Activated CD8-positive, alpha-beta T cell treated with anti-CD3 and anti-CD28 coated beads, Interleukin-2, amount 10 ng/mL, durations not matched to agents 7 days and 5 days (primary cell): ENCODE measurements around the gene PRPF6. TPM values are rescaled to one million over a fixed set of nuclear protein-coding genes. Genes with fewer than 3 reads are reported as not detected.
A peak's percentile ranks its signal among the peaks of the same experiment; 100 is the strongest.

Experiments
- ATAC-seq: fragments of 150-1000 bp; cut with Tn5 transposase; one replicate; pipeline ENCODE4 v1.10.0; 2021; ENCODE audit warnings: moderate library complexity
- CTCF ChIA-PET: fragments of 350-600 bp; sonication (Branson Sonifier 250); formaldehyde crosslinking; loops from one replicate; lab custom pipeline; 2021; ENCODE audit warnings: antibody characterized with exemption; lab: Charles Lee
- POLR2A ChIA-PET: fragments of 350-600 bp; sonication (Branson Sonifier 250); formaldehyde crosslinking; loops from one replicate; lab custom pipeline; 2021; ENCODE audit warnings: antibody characterized with exemption; lab: Charles Lee
- DNase-seq: peaks from one replicate; pipeline ENCODE4 v3.0.0-alpha.2; 2020
- H3K27ac Mint-ChIP-seq: one replicate; pipeline ENCODE4 v1.8.0; 2021; ENCODE audit warnings: mild to moderate bottlenecking, mixed read lengths
- H3K27me3 Mint-ChIP-seq: one replicate; pipeline ENCODE4 v1.8.0; 2021; ENCODE audit warnings: low read depth, mixed read lengths
- H3K36me3 Mint-ChIP-seq: one replicate; pipeline ENCODE4 v1.8.0; 2021; ENCODE audit warnings: low read depth, mixed read lengths
- H3K4me1 Mint-ChIP-seq: one replicate; pipeline ENCODE4 v1.8.0; 2021; ENCODE audit warnings: low read depth, mixed read lengths
- H3K4me3 Mint-ChIP-seq: one replicate; pipeline ENCODE4 v1.8.0; 2021; ENCODE audit warnings: mild to moderate bottlenecking, mixed read lengths
- H3K9me3 Mint-ChIP-seq: one replicate; pipeline ENCODE4 v1.8.0; 2022; ENCODE audit warnings: mixed read lengths; ENCODE audit not compliant: insufficient read depth
- total RNA-seq, 2 experiments: library from RNA; stranded (reverse); gene quantifications; one replicate each; pipeline ENCODE4 v1.2.3, GENCODE V29; 2021

Gene PRPF6
- total RNA-seq, 2 experiments from 2014 or later: 64.7 to 68.3 TPM

- POLR2A ChIA-PET: interaction anchor here (0.6 to 1.0 kb wide), 2 partner anchors 10 to 27 kb away, joined by 3 read pairs; no protein-coding TSS in a partner anchor
- H3K9me3 Mint-ChIP-seq: no peaks in the 10 kb centered on the region
- peak overlapping the region; percentile 36 for H3K4me3 Mint-ChIP-seq
- DNase-seq (peak; percentile 98), ATAC-seq (peak; percentile 89)
- peaks cover 17% of the 10 kb centered on the region for H3K4me1 Mint-ChIP-seq
- H3K36me3 Mint-ChIP-seq: peaks cover 31% of the 10 kb centered on the region
- CTCF ChIA-PET: interaction anchor here (0.9 kb wide), 1 partner anchor 39 kb away, joined by 3 read pairs; no protein-coding TSS in a partner anchor
- H3K27me3 Mint-ChIP-seq: no peaks in the 10 kb centered on the region
- peak overlapping the region; percentile 93 for H3K27ac Mint-ChIP-seq
These were observed 39.5 kb upstream of the PRPF6 start for GRCh38 chr20:63941282-63942081.

DNA sequence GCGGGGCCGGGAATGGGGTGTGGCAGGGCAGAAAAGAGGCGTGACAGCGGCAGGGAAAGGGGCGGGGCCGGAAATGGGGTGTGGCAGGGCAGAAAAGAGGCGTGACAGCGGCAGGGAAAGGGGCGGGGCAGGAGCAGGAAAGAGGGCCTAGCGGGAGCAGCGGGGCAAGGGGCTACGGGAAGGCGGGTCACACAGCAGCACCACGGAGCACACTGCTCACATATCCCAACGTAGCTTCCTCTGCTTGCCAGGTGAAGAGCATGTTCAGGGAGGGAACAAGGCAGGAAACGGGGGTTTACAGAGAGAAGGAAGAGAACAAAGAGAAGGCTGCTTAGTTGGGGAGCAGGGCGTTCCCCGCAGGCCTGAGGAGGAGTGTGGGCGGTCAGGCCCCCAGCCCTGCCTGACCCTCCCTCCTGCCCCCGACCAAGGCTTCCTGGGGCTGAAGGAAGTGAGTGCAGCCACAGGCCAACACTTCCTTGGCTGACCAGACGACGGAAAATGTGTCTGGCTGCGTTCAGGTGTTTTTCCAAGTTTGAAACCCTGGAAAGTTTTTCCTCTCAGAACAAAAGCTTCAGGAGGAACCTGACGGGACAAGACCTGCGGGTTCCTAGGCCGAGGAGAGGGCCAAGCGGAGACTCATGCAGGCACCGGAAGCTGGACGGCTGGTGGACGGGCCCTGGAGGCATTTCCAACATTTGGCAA is 38.5 kb upstream of the PRPF6 start:
- Mint-ChIP-seq H3K27me3 (no peaks in the 10 kb centered on the region), H3K4me3 (peak overlapping the region; percentile 23), H3K9me3 (no peaks in the 10 kb centered on the region), H3K27ac (peak overlapping the region; percentile 94), H3K4me1 (peaks cover 24% of the 10 kb centered on the region), H3K36me3 (peaks cover 30% of the 10 kb centered on the region)
- ChIA-PET CTCF (interaction anchor here (1.3 kb wide), 1 partner anchor 31 kb away, joined by 4 read pairs; no protein-coding TSS in a partner anchor), POLR2A (interaction anchor here (0.6 to 1.7 kb wide), 4 partner anchors 9 to 26 kb away, joined by 3 to 5 read pairs (median 3); partner anchors contain the start of gene UCKL1)
- DNase-seq (peak; percentile 75), ATAC-seq (peak; percentile 20)

DNA sequence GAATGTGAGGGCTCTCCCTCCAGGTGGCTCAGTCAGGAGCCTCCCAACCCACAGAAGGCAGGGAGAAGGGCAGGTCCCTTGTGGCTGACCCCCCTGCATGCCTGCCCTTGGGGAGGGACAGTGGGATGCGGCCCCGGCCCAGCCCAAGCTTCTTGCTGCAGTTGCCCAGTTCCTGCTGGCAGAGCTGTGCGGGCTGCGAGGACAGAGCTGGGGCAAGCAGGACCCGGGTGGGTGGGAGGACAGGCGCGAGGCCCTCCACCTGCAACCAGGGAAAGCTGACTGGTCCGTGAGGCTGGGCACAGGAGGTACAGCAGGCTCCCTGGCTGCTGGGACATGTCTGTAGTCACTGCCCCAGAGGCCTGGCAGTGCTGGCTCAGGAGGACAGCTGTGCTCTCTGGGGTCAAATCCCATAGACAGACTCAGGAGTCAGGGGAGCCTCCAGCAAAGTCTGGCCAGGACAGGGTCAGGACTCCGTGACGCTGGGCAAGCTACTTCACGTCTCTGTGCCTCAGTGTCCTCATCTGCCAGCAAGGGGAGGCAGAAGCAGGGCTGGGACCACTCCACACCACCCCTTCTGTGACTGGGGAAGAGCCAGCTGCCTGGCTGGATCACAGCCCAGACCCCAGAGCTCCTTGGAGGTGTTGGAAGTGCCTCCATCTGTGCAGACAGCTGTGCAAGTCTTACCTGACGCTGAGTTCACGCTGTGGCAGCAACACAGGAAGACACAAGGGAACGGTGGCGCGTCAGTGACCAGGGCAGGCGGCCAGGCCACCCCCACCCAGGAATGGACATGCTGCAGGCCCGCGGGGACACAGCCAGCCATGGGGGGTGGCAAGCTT is 37.7 kb upstream of the PRPF6 start:
- Mint-ChIP-seq H3K27ac (peak overlapping the region; percentile 55), H3K9me3 (no peaks in the 10 kb centered on the region), H3K36me3 (peaks cover 26% of the 10 kb centered on the region), H3K4me1 (peaks cover 31% of the 10 kb centered on the region), H3K27me3 (no peaks in the 10 kb centered on the region), H3K4me3 (no peak overlapping the region)
- CTCF ChIA-PET: interaction anchor here (0.6 to 1.3 kb wide), 2 partner anchors 31 to 32 kb away, joined by 3 to 4 read pairs; no protein-coding TSS in a partner anchor
- DNase-seq (no peak), ATAC-seq (no peak)
- POLR2A ChIA-PET: interaction anchor here (0.7 to 1.7 kb wide), 2 partner anchors 13 to 17 kb away, joined by 3 to 5 read pairs; partner anchors contain the start of gene UCKL1

DNA sequence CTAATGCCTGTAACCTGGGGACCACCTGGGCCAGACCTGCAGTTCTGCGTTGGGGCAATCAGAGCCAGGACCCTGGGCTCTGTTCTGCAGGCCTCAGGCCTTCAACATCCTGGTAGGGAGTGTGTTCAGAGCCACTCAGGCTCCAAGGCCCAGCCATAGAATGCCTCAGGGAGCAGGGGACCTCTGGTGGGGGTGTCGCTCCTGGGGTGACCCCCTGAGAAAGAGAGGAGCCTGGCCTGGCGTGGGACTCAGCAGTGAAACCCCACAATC is 37.2 kb upstream of the PRPF6 start:
- no peak overlapping the region for H3K4me3 Mint-ChIP-seq
- no peak for ATAC-seq
- H3K27ac Mint-ChIP-seq: peak overlapping the region; percentile 55
- no peaks in the 10 kb centered on the region for H3K9me3 Mint-ChIP-seq
- POLR2A ChIA-PET: interaction anchor here (1.7 kb wide), 1 partner anchor 12 kb away, joined by 5 read pairs; the partner anchor contains the start of gene UCKL1
- peaks cover 27% of the 10 kb centered on the region for H3K36me3 Mint-ChIP-seq
- CTCF ChIA-PET: interaction anchor here (1.3 kb wide), 1 partner anchor 30 kb away, joined by 4 read pairs; no protein-coding TSS in a partner anchor
- no peak for DNase-seq
- H3K4me1 Mint-ChIP-seq: peaks cover 37% of the 10 kb centered on the region
- no peaks in the 10 kb centered on the region for H3K27me3 Mint-ChIP-seq

- POLR2A ChIA-PET: interaction anchor here (1.7 kb wide), 1 partner anchor 12 kb away, joined by 5 read pairs; the partner anchor contains the start of gene UCKL1
- Mint-ChIP-seq H3K27ac (no peak overlapping the region), H3K9me3 (no peaks in the 10 kb centered on the region), H3K4me3 (no peak overlapping the region), H3K36me3 (peaks cover 27% of the 10 kb centered on the region), H3K4me1 (peaks cover 43% of the 10 kb centered on the region), H3K27me3 (no peaks in the 10 kb centered on the region)
- CTCF ChIA-PET: interaction anchor here (1.3 kb wide), 1 partner anchor 29 kb away, joined by 4 read pairs; no protein-coding TSS in a partner anchor
- DNase-seq: no peak
- no peak for ATAC-seq
These were observed 36.6 kb upstream of the PRPF6 start for GRCh38 chr20:63944078-63944941.

DNA sequence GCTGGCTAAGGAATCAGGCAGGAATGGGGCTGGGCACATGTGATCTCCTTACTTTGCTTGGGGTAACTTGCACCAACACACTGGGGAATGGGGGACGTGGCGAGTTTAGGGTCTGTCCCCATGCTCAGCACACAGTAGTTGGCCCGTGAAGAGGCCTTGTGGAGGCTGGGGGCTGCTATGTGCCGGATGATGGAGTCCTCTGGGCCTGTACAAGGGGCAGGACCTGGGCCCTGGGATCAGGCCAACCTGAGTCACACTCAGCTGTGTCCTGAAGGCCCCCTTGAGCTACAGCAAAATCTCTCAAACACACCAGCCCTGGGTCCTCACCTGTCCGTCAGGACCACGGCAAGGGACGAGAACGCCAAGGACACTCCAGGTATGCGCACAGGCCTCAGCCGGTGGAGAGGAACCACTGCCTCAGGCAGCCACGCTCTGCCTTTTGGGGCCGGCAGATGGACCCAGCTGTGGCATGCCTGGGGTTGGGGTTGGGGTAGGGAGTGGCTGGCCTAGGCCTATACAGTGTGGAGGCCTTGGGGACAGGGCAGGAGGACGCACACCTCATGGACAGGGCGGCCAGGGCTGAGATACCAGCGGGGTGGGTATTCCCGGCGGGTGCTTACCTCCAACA is 35.8 kb upstream of the PRPF6 start:
- POLR2A ChIA-PET: no interaction called here
- H3K4me3 Mint-ChIP-seq: no peak overlapping the region
- peaks cover 25% of the 10 kb centered on the region for H3K36me3 Mint-ChIP-seq
- no peaks in the 10 kb centered on the region for H3K9me3 Mint-ChIP-seq
- H3K27me3 Mint-ChIP-seq: no peaks in the 10 kb centered on the region
- H3K4me1 Mint-ChIP-seq: peaks cover 50% of the 10 kb centered on the region
- DNase-seq: no peak
- H3K27ac Mint-ChIP-seq: peak overlapping the region; percentile 46
- ATAC-seq: no peak
- CTCF ChIA-PET: interaction anchor here (1.1 kb wide), 1 partner anchor 112 kb away, joined by 3 read pairs; no protein-coding TSS in a partner anchor

- ATAC-seq (no peak), DNase-seq (no peak)
- peaks cover 19% of the 10 kb centered on the region for H3K36me3 Mint-ChIP-seq
- peaks cover 46% of the 10 kb centered on the region for H3K4me1 Mint-ChIP-seq
- ChIA-PET CTCF (interaction anchor here (0.6 to 1.1 kb wide), 2 partner anchors 111 to 174 kb away, joined by 3 read pairs; no protein-coding TSS in a partner anchor), POLR2A (no interaction called here)
- H3K4me3 Mint-ChIP-seq: no peak overlapping the region
- H3K27me3 Mint-ChIP-seq: no peaks in the 10 kb centered on the region
- H3K27ac Mint-ChIP-seq: no peak overlapping the region
- no peaks in the 10 kb centered on the region for H3K9me3 Mint-ChIP-seq
These were observed 34.7 kb upstream of the PRPF6 start for GRCh38 chr20:63945921-63946920.

DNA sequence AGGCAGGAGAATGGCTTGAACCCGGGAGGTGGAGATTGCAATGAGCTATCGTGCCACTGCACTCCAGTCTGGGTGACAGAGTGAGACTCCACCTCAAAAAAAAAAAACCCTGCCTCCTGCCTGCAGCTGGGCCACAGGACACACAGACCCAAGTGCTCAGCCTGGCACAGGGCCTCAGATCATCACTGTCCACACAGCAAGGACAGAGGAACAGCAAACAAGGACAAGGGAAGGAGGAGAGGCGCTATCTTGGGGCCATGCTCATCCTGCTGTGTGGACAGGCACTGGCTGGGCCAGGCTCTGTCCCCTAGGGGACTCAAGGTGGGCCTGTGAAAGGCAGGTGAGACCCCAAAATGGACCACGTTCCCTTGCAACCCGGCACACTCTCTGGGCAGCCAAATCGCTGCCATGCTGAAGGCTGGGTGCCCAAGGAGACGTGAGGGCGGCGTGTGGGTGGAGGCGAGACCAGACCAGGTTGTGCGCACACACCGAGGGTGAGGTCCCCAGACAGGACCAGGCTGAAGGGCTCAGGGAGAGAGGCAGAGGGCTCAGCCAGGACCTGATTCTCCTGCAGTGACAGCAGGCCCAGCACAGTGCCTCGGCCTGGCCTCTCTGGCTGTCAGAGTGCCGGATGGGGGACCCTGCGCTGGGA is 33.8 kb upstream of the PRPF6 start:
- Mint-ChIP-seq H3K9me3 (no peaks in the 10 kb centered on the region), H3K27ac (peak overlapping the region; percentile 86), H3K27me3 (no peaks in the 10 kb centered on the region), H3K4me1 (peaks cover 40% of the 10 kb centered on the region), H3K36me3 (peaks cover 16% of the 10 kb centered on the region), H3K4me3 (peak overlapping the region; percentile 43)
- DNase-seq (no peak), ATAC-seq (no peak)
- POLR2A ChIA-PET: no interaction called here
- CTCF ChIA-PET: interaction anchor here (0.5 to 1.0 kb wide), 2 partner anchors 20 to 217 kb away, joined by 3 read pairs; no protein-coding TSS in a partner anchor
